ENCODE measurements around the gene MFSD2A. TPM values are rescaled to one million over a fixed set of nuclear protein-coding genes. Genes with fewer than 3 reads are reported as not detected.

MFSD2A gene
- total and polyA plus RNA-seq, 4 donors = 0.37 to 294 (median 171) TPM

DNA sequence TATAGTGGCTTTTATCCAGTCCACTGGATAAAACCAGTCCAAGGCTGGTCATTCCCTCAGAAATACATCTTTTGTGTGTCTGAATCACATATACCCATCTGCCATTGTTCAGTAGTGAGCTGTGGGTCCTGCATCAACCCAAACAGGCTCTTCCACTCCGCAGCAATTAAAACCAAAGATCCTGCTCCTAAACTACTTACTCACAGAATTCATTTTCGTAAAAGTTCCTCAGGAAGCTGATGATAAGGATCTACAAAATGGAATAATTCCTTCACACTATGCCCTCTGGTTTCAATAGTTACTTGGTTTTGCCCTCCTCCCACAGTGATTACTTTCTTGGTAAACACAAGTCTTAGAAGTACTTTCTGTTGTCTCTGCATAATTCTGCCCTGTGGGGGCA is 5.1 kb upstream of the MFSD2A start:
- TF ChIP-seq, protein P1, sequence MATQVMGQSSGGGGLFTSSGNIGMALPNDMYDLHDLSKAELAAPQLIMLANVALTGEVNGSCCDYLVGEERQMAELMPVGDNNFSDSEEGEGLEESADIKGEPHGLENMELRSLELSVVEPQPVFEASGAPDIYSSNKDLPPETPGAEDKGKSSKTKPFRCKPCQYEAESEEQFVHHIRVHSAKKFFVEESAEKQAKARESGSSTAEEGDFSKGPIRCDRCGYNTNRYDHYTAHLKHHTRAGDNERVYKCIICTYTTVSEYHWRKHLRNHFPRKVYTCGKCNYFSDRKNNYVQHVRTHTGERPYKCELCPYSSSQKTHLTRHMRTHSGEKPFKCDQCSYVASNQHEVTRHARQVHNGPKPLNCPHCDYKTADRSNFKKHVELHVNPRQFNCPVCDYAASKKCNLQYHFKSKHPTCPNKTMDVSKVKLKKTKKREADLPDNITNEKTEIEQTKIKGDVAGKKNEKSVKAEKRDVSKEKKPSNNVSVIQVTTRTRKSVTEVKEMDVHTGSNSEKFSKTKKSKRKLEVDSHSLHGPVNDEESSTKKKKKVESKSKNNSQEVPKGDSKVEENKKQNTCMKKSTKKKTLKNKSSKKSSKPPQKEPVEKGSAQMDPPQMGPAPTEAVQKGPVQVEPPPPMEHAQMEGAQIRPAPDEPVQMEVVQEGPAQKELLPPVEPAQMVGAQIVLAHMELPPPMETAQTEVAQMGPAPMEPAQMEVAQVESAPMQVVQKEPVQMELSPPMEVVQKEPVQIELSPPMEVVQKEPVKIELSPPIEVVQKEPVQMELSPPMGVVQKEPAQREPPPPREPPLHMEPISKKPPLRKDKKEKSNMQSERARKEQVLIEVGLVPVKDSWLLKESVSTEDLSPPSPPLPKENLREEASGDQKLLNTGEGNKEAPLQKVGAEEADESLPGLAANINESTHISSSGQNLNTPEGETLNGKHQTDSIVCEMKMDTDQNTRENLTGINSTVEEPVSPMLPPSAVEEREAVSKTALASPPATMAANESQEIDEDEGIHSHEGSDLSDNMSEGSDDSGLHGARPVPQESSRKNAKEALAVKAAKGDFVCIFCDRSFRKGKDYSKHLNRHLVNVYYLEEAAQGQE (IDR thresholded peaks at IDR 0.05) = no peak
- TF ChIP-seq HNF4A (conservative IDR thresholded peaks at IDR 0.05) (no peak), HNF4G (IDR thresholded peaks at IDR 0.05) (no peak), FOXA2 (IDR thresholded peaks at IDR 0.05) (no peak), YY1 (IDR thresholded peaks at IDR 0.05) (no peak), JUND (IDR thresholded peaks at IDR 0.05) (no peak), RXRA (IDR thresholded peaks at IDR 0.05) (no peak), GABPA (IDR thresholded peaks at IDR 0.05 in 1 of 2, conservative IDR thresholded peaks at IDR 0.05 in 1 of 2) (no peak), EGR1 (IDR thresholded peaks at IDR 0.05; ENCODE audit: low read depth in 2 of 2) (no peak), TAF1 (conservative IDR thresholded peaks at IDR 0.05) (no peak), SP1 (IDR thresholded peaks at IDR 0.05) (no peak), FOXA1 (IDR thresholded peaks at IDR 0.05) (no peak), NR2F2 (IDR thresholded peaks at IDR 0.05) (no peak), RAD21 (IDR thresholded peaks at IDR 0.05) (no peak)
- TF ChIP-seq, protein P2, sequence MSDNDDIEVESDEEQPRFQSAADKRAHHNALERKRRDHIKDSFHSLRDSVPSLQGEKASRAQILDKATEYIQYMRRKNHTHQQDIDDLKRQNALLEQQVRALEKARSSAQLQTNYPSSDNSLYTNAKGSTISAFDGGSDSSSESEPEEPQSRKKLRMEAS (IDR thresholded peaks at IDR 0.05) = no peak
- TF ChIP-seq, protein P3, sequence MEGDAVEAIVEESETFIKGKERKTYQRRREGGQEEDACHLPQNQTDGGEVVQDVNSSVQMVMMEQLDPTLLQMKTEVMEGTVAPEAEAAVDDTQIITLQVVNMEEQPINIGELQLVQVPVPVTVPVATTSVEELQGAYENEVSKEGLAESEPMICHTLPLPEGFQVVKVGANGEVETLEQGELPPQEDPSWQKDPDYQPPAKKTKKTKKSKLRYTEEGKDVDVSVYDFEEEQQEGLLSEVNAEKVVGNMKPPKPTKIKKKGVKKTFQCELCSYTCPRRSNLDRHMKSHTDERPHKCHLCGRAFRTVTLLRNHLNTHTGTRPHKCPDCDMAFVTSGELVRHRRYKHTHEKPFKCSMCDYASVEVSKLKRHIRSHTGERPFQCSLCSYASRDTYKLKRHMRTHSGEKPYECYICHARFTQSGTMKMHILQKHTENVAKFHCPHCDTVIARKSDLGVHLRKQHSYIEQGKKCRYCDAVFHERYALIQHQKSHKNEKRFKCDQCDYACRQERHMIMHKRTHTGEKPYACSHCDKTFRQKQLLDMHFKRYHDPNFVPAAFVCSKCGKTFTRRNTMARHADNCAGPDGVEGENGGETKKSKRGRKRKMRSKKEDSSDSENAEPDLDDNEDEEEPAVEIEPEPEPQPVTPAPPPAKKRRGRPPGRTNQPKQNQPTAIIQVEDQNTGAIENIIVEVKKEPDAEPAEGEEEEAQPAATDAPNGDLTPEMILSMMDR (IDR thresholded peaks at IDR 0.05; ENCODE audit: low read depth, low read length, missing input control) = no peak
- TF ChIP-seq, protein P4, sequence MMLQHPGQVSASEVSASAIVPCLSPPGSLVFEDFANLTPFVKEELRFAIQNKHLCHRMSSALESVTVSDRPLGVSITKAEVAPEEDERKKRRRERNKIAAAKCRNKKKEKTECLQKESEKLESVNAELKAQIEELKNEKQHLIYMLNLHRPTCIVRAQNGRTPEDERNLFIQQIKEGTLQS (IDR thresholded peaks at IDR 0.05) = no peak
- TF ChIP-seq, protein P5, sequence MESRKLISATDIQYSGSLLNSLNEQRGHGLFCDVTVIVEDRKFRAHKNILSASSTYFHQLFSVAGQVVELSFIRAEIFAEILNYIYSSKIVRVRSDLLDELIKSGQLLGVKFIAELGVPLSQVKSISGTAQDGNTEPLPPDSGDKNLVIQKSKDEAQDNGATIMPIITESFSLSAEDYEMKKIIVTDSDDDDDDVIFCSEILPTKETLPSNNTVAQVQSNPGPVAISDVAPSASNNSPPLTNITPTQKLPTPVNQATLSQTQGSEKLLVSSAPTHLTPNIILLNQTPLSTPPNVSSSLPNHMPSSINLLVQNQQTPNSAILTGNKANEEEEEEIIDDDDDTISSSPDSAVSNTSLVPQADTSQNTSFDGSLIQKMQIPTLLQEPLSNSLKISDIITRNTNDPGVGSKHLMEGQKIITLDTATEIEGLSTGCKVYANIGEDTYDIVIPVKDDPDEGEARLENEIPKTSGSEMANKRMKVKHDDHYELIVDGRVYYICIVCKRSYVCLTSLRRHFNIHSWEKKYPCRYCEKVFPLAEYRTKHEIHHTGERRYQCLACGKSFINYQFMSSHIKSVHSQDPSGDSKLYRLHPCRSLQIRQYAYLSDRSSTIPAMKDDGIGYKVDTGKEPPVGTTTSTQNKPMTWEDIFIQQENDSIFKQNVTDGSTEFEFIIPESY (IDR thresholded peaks at IDR 0.05) = no peak
- H3K27ac ChIP-seq (ENCODE audit: low read depth in 1 of 2, low read length in 2 of 2) = no peak overlapping the region
- H3K27me3 ChIP-seq (ENCODE audit: control insufficient read depth in 4 of 4, insufficient read depth in 4 of 4, low read length in 3 of 4) = no peaks in the 10 kb centered on the region
- 92% methylated on average over 2 of the region's 2 CpGs for WGBS
- no peak for DNase-seq (ENCODE audit: low spot score)
- H3K9me3 ChIP-seq (ENCODE audit: control insufficient read depth in 4 of 4, low read length in 3 of 4) = no peaks in the 10 kb centered on the region
- no peak overlapping the region for H3K9ac ChIP-seq (ENCODE audit: low read depth in 1 of 2, low read length in 2 of 2)
- H3K36me3 ChIP-seq (ENCODE audit: control insufficient read depth in 4 of 4, insufficient read depth in 3 of 4, low read depth in 1 of 4, low read length in 3 of 4) = no peaks in the 10 kb centered on the region
- H3K4me1 ChIP-seq (ENCODE audit: control insufficient read depth in 4 of 4, insufficient read depth in 4 of 4, low read length in 3 of 4) = peaks cover 8 to 18% (median 11%) of the 10 kb centered on the region in 4 donors
- no peak overlapping the region for H3K4me3 ChIP-seq (ENCODE audit: low read depth in 1 of 3, low read length in 3 of 3)

Data from liver (tissue), 9 donors.